T-helper 2 cell (primary cell): ENCODE data around the gene CTSK.
"Not testable (repeated sequence)": the region's sequence is repeated elsewhere in the genome, so short reads cannot be mapped to it uniquely, and the experiment has no call there.

Experiments
- DNase-seq, 5 experiments: peaks; one replicate each; pipeline versions ENCODE4 v3.0.0 to v3.0.0-alpha.2; 2012 to 2022

Gene CTSK

GRCh38 chr1:150805899-150806298, 2.2 kb downstream of the CTSK start:
- no peak for DNase-seq

- no peak for DNase-seq
Observed at GRCh38 chr1:150804671-150805070, 3.4 kb downstream of the CTSK start.

DNA sequence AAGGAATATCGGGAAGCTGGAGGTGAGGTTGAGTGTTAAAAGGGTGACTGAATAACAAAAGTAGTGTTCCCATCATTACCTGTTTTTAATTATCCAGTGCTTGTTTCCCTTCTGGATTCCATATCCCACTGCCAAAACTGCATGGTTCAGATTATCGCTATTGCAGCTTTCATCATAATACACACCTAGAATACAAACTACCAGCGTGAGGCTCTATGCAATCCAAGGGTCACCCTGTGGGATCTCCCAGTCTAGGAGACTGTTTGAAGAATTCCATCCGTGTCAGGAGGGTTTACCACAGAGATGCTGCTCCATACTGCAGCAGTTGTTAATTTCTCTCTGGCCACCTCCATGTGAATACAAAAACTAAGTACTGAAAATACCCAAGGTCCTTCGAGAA, 9.0 kb downstream of the CTSK start:
- no peak for DNase-seq

GRCh38 chr1:150798525-150798924, 9.5 kb downstream of the CTSK start:
- no peak for DNase-seq

DNA sequence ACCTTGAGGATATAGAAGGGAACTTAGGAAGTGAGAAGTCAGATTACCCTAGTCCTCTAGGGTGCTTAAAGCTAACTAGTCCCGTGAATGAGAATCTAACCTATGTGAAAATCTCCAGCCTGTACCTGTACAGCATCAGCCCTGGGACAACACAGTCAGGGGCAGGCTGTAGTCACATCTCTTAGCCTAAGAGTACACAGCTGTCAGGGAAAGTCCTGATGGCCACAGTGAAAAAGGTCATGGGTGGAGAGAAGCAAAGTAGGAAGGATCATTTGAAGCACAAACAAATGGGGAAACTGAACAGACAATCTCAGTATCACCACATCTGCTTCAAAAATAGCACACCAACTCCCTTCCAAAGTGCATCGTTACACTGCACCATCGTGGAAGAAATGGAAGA, 11.7 kb downstream of the CTSK start:
- no peak for DNase-seq

GRCh38 chr1:150793778-150794177, 14.3 kb downstream of the CTSK start:
- not testable (repeated sequence) for DNase-seq

DNA sequence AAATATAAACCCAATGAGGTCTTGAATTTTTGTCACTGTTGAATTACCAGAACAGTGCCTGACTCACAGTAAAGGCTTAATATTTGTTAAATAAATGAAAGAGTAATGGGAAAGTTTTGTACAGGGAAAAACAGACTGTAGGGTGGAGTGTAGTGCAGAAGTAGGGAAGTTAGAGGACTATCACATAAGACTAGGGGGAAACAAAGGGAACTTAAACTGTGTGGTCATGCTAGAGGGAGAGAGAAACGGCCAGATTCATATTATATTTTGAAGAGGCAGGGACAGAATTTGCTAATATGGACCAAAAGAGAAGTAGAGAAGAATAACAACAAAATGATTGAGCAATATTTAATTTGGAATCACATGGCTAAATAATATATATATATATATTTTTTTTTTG, 14.8 kb downstream of the CTSK start:
- DNase-seq, result no peak

- no peak for DNase-seq
Observed at GRCh38 chr1:150791585-150791984, 16.5 kb downstream of the CTSK start.

GRCh38 chr1:150789396-150789795, 18.7 kb downstream of the CTSK start:
- DNase-seq, result no peak

DNA sequence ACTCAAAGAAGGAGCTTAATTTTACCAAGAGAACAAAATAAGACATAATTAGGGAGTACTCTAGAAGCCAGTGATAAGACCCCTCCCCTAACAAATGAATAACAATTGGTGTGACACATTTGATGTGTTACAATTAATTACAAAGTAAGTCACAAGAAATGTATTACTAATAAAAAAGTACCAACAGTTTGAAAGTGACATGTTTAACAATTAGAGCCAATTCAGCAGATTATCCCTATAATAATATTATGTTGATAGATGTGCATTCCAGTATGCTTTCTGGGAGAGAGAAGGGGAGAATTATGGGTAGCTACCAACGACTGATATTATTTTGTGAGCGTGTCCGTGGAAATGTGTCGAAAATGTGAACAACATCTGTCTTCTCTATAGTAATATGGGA, 19.1 kb downstream of the CTSK start:
- DNase-seq, result no peak

DNA sequence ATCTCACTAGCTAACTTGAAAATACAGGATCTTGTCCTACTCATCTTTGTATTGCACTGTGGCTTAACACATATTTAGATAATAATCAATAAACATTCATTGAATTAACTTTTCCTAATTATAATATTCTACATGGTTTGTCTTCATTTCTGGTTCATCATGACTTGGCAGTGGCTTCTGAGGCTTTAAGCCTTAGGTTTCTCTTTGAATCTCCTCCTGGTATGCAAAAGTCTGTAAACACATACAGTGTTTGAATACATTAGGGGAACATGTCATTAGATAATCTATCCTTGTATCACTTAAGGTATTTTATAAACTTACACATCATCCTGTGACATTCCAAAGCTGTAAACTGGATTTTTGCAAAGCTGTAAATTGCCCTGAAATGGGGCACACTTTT, 20.6 kb downstream of the CTSK start:
- DNase-seq, result peak in 1 of 5 experiments; percentile 75

- DNase-seq, result no peak
Observed at GRCh38 chr1:150780510-150780909, 27.6 kb downstream of the CTSK start.

DNA sequence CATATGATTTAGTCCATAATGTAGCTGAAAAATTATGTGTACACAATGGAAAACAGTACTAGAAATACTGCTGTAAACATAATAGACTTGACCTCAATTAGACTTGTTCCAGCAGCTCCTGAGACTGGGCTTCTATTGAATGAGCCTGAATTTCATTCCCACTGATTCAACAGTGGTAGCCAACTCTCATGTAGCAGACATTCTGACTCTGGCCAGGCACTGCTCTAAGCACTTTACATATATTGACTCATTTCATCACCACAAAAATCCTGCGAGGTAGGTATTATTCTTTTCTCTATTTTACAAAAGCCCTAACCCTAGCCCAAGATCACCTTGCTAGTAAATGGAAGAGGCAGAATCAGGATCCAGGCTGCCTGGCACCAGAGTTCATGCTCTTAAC, 29.7 kb downstream of the CTSK start:
- DNase-seq, result peak in 1 of 5 experiments; percentile 13

DNA sequence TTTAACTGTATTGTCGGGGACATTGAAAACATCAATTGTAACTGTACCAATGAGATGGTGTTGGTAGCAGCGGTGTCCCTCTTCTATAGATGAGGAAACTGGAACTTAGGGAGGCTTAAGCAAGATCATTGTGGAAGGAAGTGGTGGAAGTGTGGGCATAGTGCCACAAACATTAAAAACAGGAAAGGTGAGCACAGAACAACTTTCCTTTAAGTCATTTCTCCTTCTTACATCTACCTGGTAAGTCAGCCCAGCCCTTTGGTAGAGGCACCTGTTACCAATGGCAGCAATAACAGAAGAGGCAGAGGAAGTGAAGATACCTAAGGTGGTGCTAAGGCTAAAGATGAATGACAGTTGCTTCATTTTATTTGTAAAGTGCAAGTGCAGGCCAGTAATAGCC, 30.5 kb downstream of the CTSK start:
- no peak for DNase-seq

DNA sequence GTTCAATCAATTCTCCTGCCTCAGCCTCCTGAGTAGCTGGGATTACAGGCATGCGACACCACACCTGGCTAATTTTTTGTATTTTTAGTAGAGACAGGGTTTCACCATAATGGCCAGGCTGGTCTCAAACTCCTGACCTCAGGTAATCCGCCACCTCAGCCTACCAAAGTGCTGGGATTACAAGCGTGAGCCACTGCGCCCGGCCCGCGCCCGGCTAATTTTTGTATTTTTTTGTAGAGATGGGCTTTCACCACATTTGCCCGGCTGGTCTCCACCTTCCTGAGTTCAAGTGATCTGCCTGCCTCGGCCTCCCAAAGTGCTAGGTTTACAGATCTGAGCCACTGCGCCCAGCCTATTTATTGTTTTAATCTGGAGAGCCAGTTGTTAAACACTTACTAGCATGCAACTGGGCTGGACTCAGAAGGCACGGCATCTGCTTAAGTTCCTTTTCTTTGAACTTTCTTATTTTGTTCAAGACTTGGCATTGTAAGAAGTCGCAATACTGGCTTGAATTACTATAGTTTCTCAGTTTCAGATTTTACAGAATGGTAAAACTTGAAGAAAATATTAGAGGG, 32.0 kb downstream of the CTSK start:
- DNase-seq, result not testable (repeated sequence)

DNA sequence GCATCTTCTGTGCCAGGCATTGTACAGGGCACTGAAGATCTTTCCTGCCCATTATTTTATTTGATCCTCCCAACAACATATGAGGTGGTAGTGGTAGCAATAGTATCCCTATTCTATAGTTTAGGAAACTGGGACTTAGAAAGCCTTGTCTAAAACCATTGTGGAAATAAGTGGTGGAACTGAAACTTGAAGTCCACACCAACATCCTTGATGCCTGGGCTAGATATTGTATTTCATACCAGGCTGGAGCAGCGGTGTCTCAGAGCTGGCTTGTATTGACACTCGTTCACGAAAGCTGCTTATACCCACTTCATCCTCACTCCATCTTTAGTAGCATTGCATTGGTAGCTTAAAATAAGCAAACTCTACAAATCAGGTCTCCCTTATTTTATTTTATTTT, 32.8 kb downstream of the CTSK start:
- no peak for DNase-seq

DNA sequence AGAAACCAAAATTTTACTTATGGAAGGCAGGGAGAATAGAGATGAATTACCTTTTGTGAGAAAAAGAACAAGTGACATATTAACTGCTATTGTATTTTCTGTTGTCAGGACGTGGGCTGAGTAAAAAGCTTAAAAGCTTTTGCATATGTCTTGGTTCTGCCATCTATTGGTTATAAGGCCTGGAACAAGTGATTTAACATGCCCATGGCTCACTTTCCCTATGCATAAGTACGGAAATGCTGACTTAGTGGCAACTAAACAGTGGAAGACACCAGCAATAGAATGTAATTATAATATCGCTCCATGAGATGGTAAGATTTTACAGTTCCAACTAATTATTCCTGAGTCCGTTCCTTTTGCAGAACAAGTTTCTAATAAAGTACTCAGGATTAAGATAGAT, 35.7 kb downstream of the CTSK start:
- DNase-seq, result no peak

DNA sequence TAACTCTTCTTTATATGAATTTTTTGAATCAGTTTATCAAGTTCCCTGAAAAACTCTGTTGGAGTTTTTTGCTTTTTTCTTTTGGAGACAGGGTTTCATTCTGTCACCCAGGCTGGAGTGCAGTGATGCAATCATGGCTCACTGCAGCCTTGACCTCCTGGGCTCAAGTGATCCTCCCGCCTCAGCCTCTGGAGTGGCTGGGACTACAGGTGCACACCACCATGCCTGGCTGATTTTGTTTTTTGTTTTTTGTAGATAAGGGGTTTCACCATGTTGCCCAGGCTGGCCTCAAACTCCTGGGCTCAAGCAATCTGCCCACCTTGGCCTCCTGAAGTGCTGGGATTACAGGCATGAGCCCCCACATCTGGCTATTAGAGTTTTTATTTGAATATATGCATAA, 40.4 kb downstream of the CTSK start:
- not testable (repeated sequence) for DNase-seq

DNA sequence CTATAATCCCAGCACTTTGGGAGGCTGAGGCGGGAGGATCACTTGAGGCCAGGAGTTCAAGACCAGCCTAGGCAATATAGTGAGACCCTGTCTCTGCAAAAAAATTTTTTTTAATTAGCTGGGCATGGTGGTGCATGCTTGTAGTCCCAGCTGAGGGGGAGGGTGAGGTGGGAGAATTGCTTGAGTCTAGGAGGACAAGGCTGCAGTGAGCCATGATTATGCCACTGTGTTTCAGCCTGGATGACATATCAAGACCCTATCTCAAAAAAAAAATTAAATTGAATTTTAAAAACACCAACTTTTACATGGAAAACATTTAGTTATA, 42.1 kb downstream of the CTSK start:
- DNase-seq, result not testable (repeated sequence)

GRCh38 chr1:150765296-150765976, 42.6 kb downstream of the CTSK start, which contains the start of gene CTSS:
TSS of gene CTSS (minus strand) at chr1:150765778. CDS start at chr1:150764763, 1,015 bp downstream.
- peak in 2 of 5 experiments; percentile 10 to 69 for DNase-seq

- DNase-seq, result peak in 2 of 5 experiments; percentile 5 to 54
Observed at GRCh38 chr1:150764617-150765101, 43.4 kb downstream of the CTSK start.

DNA sequence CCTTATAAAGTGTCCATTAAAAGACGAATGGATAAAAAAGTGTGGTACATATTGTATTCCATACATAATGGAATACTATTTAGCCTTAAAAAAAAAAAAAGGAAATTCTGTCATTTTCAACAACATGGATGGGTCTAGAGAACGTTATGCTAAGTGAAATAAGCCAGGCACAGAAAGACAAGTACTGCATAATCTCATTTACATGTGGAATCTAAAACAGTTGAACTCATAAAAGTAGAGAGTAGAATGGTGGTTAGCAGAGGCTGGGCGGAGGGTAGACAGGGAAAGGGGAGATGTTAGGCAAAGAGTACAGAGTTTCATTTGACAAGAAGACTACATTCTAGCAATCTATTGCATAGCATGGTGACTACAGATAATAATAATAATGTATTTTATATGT, 45.0 kb downstream of the CTSK start:
- DNase-seq, result no peak

DNA sequence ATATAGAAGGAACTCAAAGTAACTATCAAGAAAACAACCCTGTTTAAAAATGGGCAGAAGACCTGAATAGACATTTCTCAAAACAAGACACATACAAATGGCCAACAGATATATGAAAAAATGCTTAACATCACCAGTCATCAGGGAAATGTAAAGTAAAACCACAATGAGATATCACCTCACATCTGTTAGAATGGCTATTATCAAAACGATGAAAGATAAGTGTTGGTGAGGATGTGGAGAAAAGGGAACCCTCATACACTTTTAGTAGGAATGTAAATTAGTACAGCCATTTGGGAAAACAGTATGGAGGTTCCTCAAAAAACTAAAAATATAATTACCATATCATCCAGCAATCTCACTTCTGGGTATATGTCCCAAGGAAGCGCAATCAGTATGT, 45.5 kb downstream of the CTSK start:
- DNase-seq, result peak in 1 of 5 experiments; percentile 19

GRCh38 chr1:150761801-150762200, 46.3 kb downstream of the CTSK start:
- no peak for DNase-seq

GRCh38 chr1:150760013-150760412, 48.0 kb downstream of the CTSK start:
- DNase-seq, result no peak
